Prostate gland (tissue), 2 donors: ENCODE measurements around the gene SELENOW. TPM values are rescaled to one million over a fixed set of nuclear protein-coding genes. Genes with fewer than 3 reads are reported as not detected.
A peak's percentile ranks its signal among the peaks of the same experiment; 100 is the strongest.
"Not testable (repeated sequence)": the region's sequence is repeated elsewhere in the genome, so short reads cannot be mapped to it uniquely, and the experiment has no call there.

Experiments used
- DNase-seq: peaks from one replicate; pipeline ENCODE4 v3.0.0-alpha.2; 2019; ENCODE audit warnings: low spot score
- H3K27ac ChIP-seq, 2 donors: fragments of 200-600 bp; sonication (generic); 2 replicates each; pipeline ENCODE4 v1.5.1; 2017 to 2019
- H3K27me3 ChIP-seq: fragments of 200-600 bp; sonication (generic); replicated peaks from 2 replicates; pipeline ENCODE4 v1.5.1; 2019; ENCODE audit not compliant: insufficient read depth
- H3K36me3 ChIP-seq, 2 donors: fragments of 200-600 bp; sonication (generic); 1 replicate in 1 of 2; 2 replicates in 1 of 2; pipeline versions ENCODE4 v1.5.1 to v1.8.1; 2017 to 2019
- H3K4me1 ChIP-seq: fragments of 200-600 bp; sonication (generic); replicated peaks from 2 replicates; pipeline ENCODE4 v1.5.1; 2019
- H3K4me3 ChIP-seq, 2 donors: fragments of 200-600 bp; sonication (generic); 2 replicates each; pipeline ENCODE4 v1.5.1; 2017 to 2019
- H3K9me3 ChIP-seq: fragments of 200-600 bp; sonication (generic); 2 replicates; pipeline ENCODE4 v1.5.1; 2017
- CTCF ChIP-seq, 4 experiments: fragments of 200-600 bp in 2 of 4; fragments of 450-650 bp in 2 of 4; sonication (generic) in 2 of 4; IDR thresholded peaks; 1 replicate in 3 of 4; 2 replicates in 1 of 4; pipeline ENCODE4 v1.5.1; 2016 to 2019; ENCODE audit warnings: antibody characterized with exemption in 4 of 4, mild to moderate bottlenecking in 2 of 4, moderate library complexity in 2 of 4
- POLR2A ChIP-seq: fragments of 450-650 bp; IDR thresholded peaks from one replicate; pipeline ENCODE4 v1.6.1; 2016; ENCODE audit warnings: antibody characterized with exemption, mild to moderate bottlenecking
- POLR2AphosphoS5 ChIP-seq: sonication (generic); formaldehyde crosslinking; IDR thresholded peaks from one replicate; pipeline ENCODE4 v1.6.1; 2017; ENCODE audit warnings: antibody characterized with exemption
- WGBS: methylation state at CpG from one replicate; pipeline ENCODE4 v1.1.5; 2018; 5-methylcytosine and 5-hydroxymethylcytosine counted together
- intact Hi-C: fragments of 100-400 bp; cut with DNase I; formaldehyde crosslinking; loops from one replicate; pipeline ENCODE4 v1.14.2; 2022
- total RNA-seq, 2 donors: library from RNA; depleted of rRNA; stranded (reverse); fragments of >200 nt; gene quantifications; one replicate each; pipeline ENCODE4 v1.1.0, GENCODE V29; 2016

SELENOW gene
- total RNA-seq, 2 donors from 2014 or later = 301 to 565 TPM

GRCh38 chr19:47781590-47782262, 3.2 kb downstream of the SELENOW start:
- DNase-seq = peak; percentile 21

GRCh38 chr19:47786566-47786965, 8.1 kb downstream of the SELENOW start:
- intact Hi-C loops = loop anchor here (10.0 kb wide), 1 partner anchor 182 kb away; the partner anchor contains the start of gene BICRA
- H3K27me3 ChIP-seq = no peaks in the 10 kb centered on the region
- peaks cover 3% of the 10 kb centered on the region for H3K4me1 ChIP-seq
- TF ChIP-seq POLR2AphosphoS5 (no peak), POLR2A (no peak), CTCF (IDR thresholded peaks at IDR 0.05) (no peak)
- 96% methylated on average over 7 of the region's 7 CpGs for WGBS
- no peak overlapping the region for H3K4me3 ChIP-seq
- no peaks in the 10 kb centered on the region for H3K9me3 ChIP-seq
- H3K27ac ChIP-seq = no peak overlapping the region
- no peak for DNase-seq
- H3K36me3 ChIP-seq = peaks cover 0 to 4% of the 10 kb centered on the region in 2 donors

More at GRCh38 chr19:47781590-47782262, 3.2 kb downstream of the SELENOW start:
- Histone ChIP-seq H3K27me3 (no peaks in the 10 kb centered on the region), H3K27ac (peak overlapping the region; percentile 27 to 99), H3K9me3 (no peaks in the 10 kb centered on the region), H3K4me1 (peaks cover 6% of the 10 kb centered on the region), H3K4me3 (no peak overlapping the region), H3K36me3 (peaks cover 4% of the 10 kb centered on the region in 2 donors)
- 45% methylated on average over 9 of the region's 9 CpGs for WGBS
- TF ChIP-seq CTCF (IDR thresholded peaks at IDR 0.05) (no peak), POLR2A (no peak), POLR2AphosphoS5 (peak; percentile 58)
- intact Hi-C loops = loop anchor here (10.0 kb wide), 1 partner anchor 177 kb away; the partner anchor contains the start of gene BICRA

- H3K27ac ChIP-seq, H3K27me3 ChIP-seq, DNase-seq, H3K4me1 ChIP-seq, H3K36me3 ChIP-seq, H3K9me3 ChIP-seq, H3K4me3 ChIP-seq: not testable (repeated sequence)
- intact Hi-C loops = loop anchor here (10.0 kb wide), 1 partner anchor 183 kb away; the partner anchor contains the start of gene BICRA
- WGBS = 88% methylated on average over 10 of the region's 10 CpGs
These were observed 8.8 kb downstream of the SELENOW start for GRCh38 chr19:47787307-47787706.

GRCh38 chr19:47789811-47790210, 11.3 kb downstream of the SELENOW start:
- H3K9me3 ChIP-seq, H3K4me1 ChIP-seq, H3K4me3 ChIP-seq, H3K36me3 ChIP-seq, DNase-seq, H3K27me3 ChIP-seq, H3K27ac ChIP-seq: not testable (repeated sequence)
- intact Hi-C loops = loop anchor here (2.0 to 10.0 kb wide), 3 partner anchors 23 to 185 kb away; partner anchors contain the start of genes BICRA and EHD2
- 91% methylated on average over 13 of the region's 13 CpGs for WGBS

GRCh38 chr19:47790398-47790814, 11.9 kb downstream of the SELENOW start:
- H3K27me3 ChIP-seq = no peaks in the 10 kb centered on the region
- DNase-seq = peak; percentile 63
- H3K4me1 ChIP-seq = no peaks in the 10 kb centered on the region
- H3K36me3 ChIP-seq = no peaks in the 10 kb centered on the region
- intact Hi-C loops = no loop called here
- peak; percentile 36 to 82 (median 66) for TF ChIP-seq CTCF (IDR thresholded peaks at IDR 0.05)
- TF ChIP-seq POLR2AphosphoS5 = no peak
- no peak overlapping the region for H3K27ac ChIP-seq
- H3K4me3 ChIP-seq = no peak overlapping the region
- no peaks in the 10 kb centered on the region for H3K9me3 ChIP-seq
- 13% methylated on average over 10 of the region's 10 CpGs for WGBS

- Histone ChIP-seq H3K4me3 (no peak overlapping the region), H3K27ac (no peak overlapping the region), H3K9me3 (no peaks in the 10 kb centered on the region), H3K36me3 (no peaks in the 10 kb centered on the region), H3K27me3 (no peaks in the 10 kb centered on the region), H3K4me1 (no peaks in the 10 kb centered on the region)
- 100% methylated on average over 1 of the region's 1 CpG for WGBS
- intact Hi-C loops = no loop called here
- TF ChIP-seq POLR2AphosphoS5 = no peak
- TF ChIP-seq CTCF (IDR thresholded peaks at IDR 0.05) = no peak
- TF ChIP-seq POLR2A = no peak
- no peak for DNase-seq
These were observed 14.1 kb downstream of the SELENOW start for GRCh38 chr19:47792616-47793015.
